ENCODE data around the gene OR8K5.
"Not testable (repeated sequence)": the region's sequence is repeated elsewhere in the genome, so short reads cannot be mapped to it uniquely, and the experiment has no call there.

Gene OR8K5

GRCh38 chr11:56160217-56160616, at the start of gene OR8K5:
TSS of gene OR8K5 (minus strand) at chr11:56160317. CDS start at chr11:56160317, 0 bp downstream.
- DNase-seq (ENCODE audit: low spot score), result no peak

- DNase-seq (ENCODE audit: low spot score), result no peak
These were observed 47.7 kb upstream of the OR8K5 start for GRCh38 chr11:56207790-56208189.

- DNase-seq (ENCODE audit: low spot score), result no peak
These were observed 37.2 kb upstream of the OR8K5 start for GRCh38 chr11:56197367-56197766.

GRCh38 chr11:56196705-56197104, 36.6 kb upstream of the OR8K5 start:
- no peak for DNase-seq (ENCODE audit: low spot score)

- no peak for DNase-seq (ENCODE audit: low spot score)
These were observed 28.5 kb upstream of the OR8K5 start for GRCh38 chr11:56188602-56189001.

- DNase-seq (ENCODE audit: low spot score), result no peak
These were observed 23.3 kb upstream of the OR8K5 start for GRCh38 chr11:56183459-56183858.

- no peak for DNase-seq (ENCODE audit: low spot score)
These were observed 16.2 kb upstream of the OR8K5 start, which contains the start of gene OR5J2 for GRCh38 chr11:56176318-56176717. TSS of gene OR5J2 (plus strand) at chr11:56176618. CDS start at chr11:56176618, 0 bp downstream.

- no peak for DNase-seq (ENCODE audit: low spot score)
These were observed 12.2 kb upstream of the OR8K5 start for GRCh38 chr11:56172256-56172830.

- DNase-seq (ENCODE audit: low spot score), result no peak
These were observed 3.7 kb upstream of the OR8K5 start for GRCh38 chr11:56163804-56164203.

- DNase-seq (ENCODE audit: low spot score), result no peak
These were observed 7.8 kb downstream of the OR8K5 start for GRCh38 chr11:56152333-56152732.

GRCh38 chr11:56151376-56151775, 8.7 kb downstream of the OR8K5 start:
- no peak for DNase-seq (ENCODE audit: low spot score)

- DNase-seq (ENCODE audit: low spot score), result not testable (repeated sequence)
These were observed 16.4 kb downstream of the OR8K5 start for GRCh38 chr11:56143681-56144080.

- DNase-seq (ENCODE audit: low spot score), result no peak
These were observed 19.9 kb downstream of the OR8K5 start, which contains the start of gene OR8J3 for GRCh38 chr11:56140151-56140661. TSS of gene OR8J3 (minus strand) at chr11:56140201. CDS start at chr11:56137718, 2,483 bp downstream.

GRCh38 chr11:56122073-56122472, 38.0 kb downstream of the OR8K5 start, which contains the start of gene OR8H3:
TSS of gene OR8H3 (plus strand) at chr11:56122373. CDS start at chr11:56122373, 0 bp downstream.
- no peak for DNase-seq (ENCODE audit: low spot score)
